Sigmoid colon (tissue), 4 donors: Measurements from ENCODE around the gene CEP68.

Source experiments
- EP300 ChIP-seq, 4 donors: sonication (generic); formaldehyde crosslinking; IDR thresholded peaks; one replicate each; pipeline ENCODE4 v1.6.1; 2017; ENCODE audit warnings: antibody characterized with exemption in 4 of 4
- POLR2AphosphoS5 ChIP-seq, 4 donors: sonication (generic); formaldehyde crosslinking; IDR thresholded peaks; one replicate each; pipeline ENCODE4 v1.6.1; 2017; ENCODE audit warnings: antibody characterized with exemption in 4 of 4
- TF ChIP-seq, protein P1 (sequence below), 4 experiments: fragments of 450-650 bp in 3 of 4; fragments of 200-600 bp in 1 of 4; IDR thresholded peaks; one replicate each; pipeline ENCODE4 v1.5.1; 2016 to 2019; ENCODE audit warnings: antibody characterized with exemption in 4 of 4, mild to moderate bottlenecking in 3 of 4, moderate library complexity in 2 of 4

DNA sequence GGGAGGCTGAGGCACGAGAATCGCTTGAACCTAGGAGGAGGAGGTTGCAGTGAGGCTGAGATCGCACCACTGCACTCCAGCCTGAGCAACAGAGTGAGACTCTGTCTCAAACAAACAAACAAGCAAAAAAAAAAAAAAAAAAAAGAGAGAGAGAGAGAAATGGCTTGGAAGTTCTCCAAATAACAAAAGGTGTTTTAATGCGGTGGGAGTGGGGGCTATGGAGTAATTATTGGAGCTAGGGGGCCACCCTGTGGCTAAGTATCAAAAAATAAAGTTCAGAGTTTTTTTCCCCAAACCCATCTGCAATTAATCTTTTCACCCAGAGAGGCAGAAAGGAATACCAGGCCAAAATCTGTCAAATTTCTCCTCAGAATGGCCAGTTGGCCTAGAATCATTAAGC lies 23.0 kb upstream of the CEP68 start:
- no peak for TF ChIP-seq POLR2AphosphoS5 (IDR thresholded peaks at IDR 0.05)
- TF ChIP-seq, protein P1, sequence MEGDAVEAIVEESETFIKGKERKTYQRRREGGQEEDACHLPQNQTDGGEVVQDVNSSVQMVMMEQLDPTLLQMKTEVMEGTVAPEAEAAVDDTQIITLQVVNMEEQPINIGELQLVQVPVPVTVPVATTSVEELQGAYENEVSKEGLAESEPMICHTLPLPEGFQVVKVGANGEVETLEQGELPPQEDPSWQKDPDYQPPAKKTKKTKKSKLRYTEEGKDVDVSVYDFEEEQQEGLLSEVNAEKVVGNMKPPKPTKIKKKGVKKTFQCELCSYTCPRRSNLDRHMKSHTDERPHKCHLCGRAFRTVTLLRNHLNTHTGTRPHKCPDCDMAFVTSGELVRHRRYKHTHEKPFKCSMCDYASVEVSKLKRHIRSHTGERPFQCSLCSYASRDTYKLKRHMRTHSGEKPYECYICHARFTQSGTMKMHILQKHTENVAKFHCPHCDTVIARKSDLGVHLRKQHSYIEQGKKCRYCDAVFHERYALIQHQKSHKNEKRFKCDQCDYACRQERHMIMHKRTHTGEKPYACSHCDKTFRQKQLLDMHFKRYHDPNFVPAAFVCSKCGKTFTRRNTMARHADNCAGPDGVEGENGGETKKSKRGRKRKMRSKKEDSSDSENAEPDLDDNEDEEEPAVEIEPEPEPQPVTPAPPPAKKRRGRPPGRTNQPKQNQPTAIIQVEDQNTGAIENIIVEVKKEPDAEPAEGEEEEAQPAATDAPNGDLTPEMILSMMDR (IDR thresholded peaks at IDR 0.05), result no peak
- no peak for TF ChIP-seq EP300 (IDR thresholded peaks at IDR 0.05)
